Mucosa of descending colon (tissue), 3 donors: Measurements from ENCODE around the gene KCNN3. TPM values are rescaled to one million over a fixed set of nuclear protein-coding genes. Genes with fewer than 3 reads are reported as not detected.

ENCODE experiments used
- ATAC-seq: fragments of 200-7000 bp; cut with Tn5 transposase; one replicate; pipeline ENCODE4 v1.9.1; 2020; ENCODE audit warnings: mild to moderate bottlenecking, moderate library complexity
- DNase-seq, 3 donors: peaks; one replicate each; pipeline ENCODE4 v3.0.0-alpha.2; 2020
- H3K36me3 ChIP-seq: fragments of 200-600 bp; one replicate; pipeline ENCODE4 v1.8.0; 2021; ENCODE audit warnings: low read depth, mild to moderate bottlenecking
- H3K4me1 ChIP-seq: fragments of 200-600 bp; one replicate; pipeline ENCODE4 v1.8.0; 2021; ENCODE audit warnings: low read depth, mild to moderate bottlenecking
- H3K4me3 ChIP-seq: fragments of 200-600 bp; one replicate; pipeline ENCODE4 v1.8.0; 2021; ENCODE audit warnings: mild to moderate bottlenecking
- H3K9me3 ChIP-seq: fragments of 200-600 bp; one replicate; pipeline ENCODE4 v1.8.0; 2021; ENCODE audit warnings: mild to moderate bottlenecking
- CTCF ChIP-seq: fragments of 200-600 bp; IDR thresholded peaks from one replicate; pipeline ENCODE4 v1.8.0; 2022; ENCODE audit warnings: antibody characterized with exemption, mild to moderate bottlenecking
- intact Hi-C, 2 donors: fragments of 100-400 bp; cut with DNase I in 1 of 2; cut with micrococcal nuclease in 1 of 2; formaldehyde crosslinking; loops; one replicate each; pipeline versions ENCODE4 v1.11.0 to v1.11.1; 2022; cut with DNase I, micrococcal nuclease
- total RNA-seq, 3 donors: library from RNA; stranded (reverse); fragmentation: NEBNext Ultra II Directional in 2 of 3; extraction: Animal tissue kit (Norgen Biotek cat#: 25700) in 2 of 3; gene quantifications; one replicate each; pipeline versions ENCODE4 v1.2.1 to v1.2.4, GENCODE V29; 2021 to 2023
- donor health status: DM: no; HTN: no; CAD: no; lungs with moderate emphysema.
- donor health status: DM: no; HTN: no; CAD: no.
- donor health status: DM: no; HTN: yes; CAD: no.

KCNN3 gene
- total RNA-seq, 3 donors from 2014 or later, result 1.5 to 19.3 (median 2.0) TPM

DNA sequence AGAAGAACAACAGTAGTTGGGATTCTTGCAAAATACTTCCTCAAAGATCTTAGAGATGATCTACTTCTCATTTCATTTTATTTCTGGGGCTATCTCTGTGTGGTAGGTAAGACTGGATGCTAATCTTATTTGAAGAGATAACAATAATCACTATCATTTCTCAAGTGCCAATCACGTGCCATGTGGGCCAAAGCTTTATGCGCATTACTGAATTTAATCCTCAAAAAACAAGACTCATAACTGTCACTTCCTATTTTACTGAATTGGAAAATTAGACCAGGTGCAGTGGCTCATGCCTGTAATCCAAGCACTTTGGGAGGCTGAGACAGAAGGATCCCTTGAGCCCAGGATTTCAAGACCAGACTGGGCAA lies 121.7 kb downstream of the KCNN3 start:
- H3K9me3 ChIP-seq, result no peaks in the 10 kb centered on the region
- DNase-seq (no peak), ATAC-seq (no peak)
- intact Hi-C loops, result no loop called here
- peaks cover 4% of the 10 kb centered on the region for H3K4me1 ChIP-seq
- no peak for TF ChIP-seq CTCF
- H3K36me3 ChIP-seq, result no peaks in the 10 kb centered on the region
- no peak overlapping the region for H3K4me3 ChIP-seq

- intact Hi-C loops, result no loop called here
- H3K4me1 ChIP-seq, result peaks cover 4% of the 10 kb centered on the region
- no peak overlapping the region for H3K4me3 ChIP-seq
- H3K36me3 ChIP-seq, result no peaks in the 10 kb centered on the region
- DNase-seq (peak in 2 of 3 donors; percentile 45 to 51), ATAC-seq (peak; percentile 52)
- H3K9me3 ChIP-seq, result no peaks in the 10 kb centered on the region
- TF ChIP-seq CTCF, result no peak
These were observed 122.2 kb downstream of the KCNN3 start for GRCh38 chr1:154747740-154748404.

- TF ChIP-seq CTCF, result no peak
- intact Hi-C loops, result no loop called here
- no peaks in the 10 kb centered on the region for H3K36me3 ChIP-seq
- H3K4me3 ChIP-seq, result no peak overlapping the region
- no peak for ATAC-seq
- no peaks in the 10 kb centered on the region for H3K9me3 ChIP-seq
- H3K4me1 ChIP-seq, result peaks cover 4% of the 10 kb centered on the region
- no peak for DNase-seq
These were observed 122.7 kb downstream of the KCNN3 start for GRCh38 chr1:154747380-154747739.

DNA sequence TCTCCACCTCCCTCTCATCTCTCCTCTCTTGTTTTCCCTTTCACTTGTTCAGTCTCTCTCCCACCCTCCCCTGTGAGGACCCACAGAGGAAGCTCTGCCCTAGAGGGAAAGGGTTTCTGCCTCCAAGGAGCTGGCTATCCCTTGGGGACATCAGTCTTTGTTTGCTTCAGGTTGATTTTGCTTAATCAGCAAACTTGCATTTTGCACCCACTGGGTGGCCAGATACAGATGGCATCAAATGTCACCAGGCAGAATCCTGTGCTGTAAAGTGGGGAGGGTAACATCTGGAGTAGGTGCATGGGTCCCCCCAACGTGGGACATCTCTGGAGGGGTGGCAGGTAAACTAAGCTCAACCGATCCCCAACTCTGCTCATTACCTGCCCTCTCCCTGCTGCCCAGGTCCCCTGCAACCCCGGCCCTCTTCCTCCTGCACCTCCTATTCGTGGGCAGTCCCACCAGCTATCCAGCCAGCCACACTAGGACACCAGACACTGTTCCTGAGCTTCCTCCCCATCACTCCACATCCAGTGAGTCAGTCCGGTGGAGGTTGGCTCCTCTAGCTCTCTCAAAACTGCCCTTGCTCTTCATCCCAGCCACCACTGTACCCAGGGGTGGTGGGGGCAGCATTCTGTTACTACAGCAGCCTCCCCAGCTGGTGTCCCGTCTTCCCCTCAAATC lies 123.3 kb downstream of the KCNN3 start:
- Histone ChIP-seq H3K9me3 (no peaks in the 10 kb centered on the region), H3K4me1 (peaks cover 4% of the 10 kb centered on the region), H3K4me3 (no peak overlapping the region), H3K36me3 (no peaks in the 10 kb centered on the region)
- intact Hi-C loops, result no loop called here
- TF ChIP-seq CTCF, result no peak
- ATAC-seq, result no peak
- no peak for DNase-seq

GRCh38 chr1:154745750-154746425 lies 124.2 kb downstream of the KCNN3 start:
- no peak for TF ChIP-seq CTCF
- DNase-seq (no peak), ATAC-seq (no peak)
- intact Hi-C loops, result no loop called here
- Histone ChIP-seq H3K4me1 (peaks cover 4% of the 10 kb centered on the region), H3K9me3 (no peaks in the 10 kb centered on the region), H3K4me3 (no peak overlapping the region), H3K36me3 (no peaks in the 10 kb centered on the region)
